Effector memory CD8-positive, alpha-beta T cell (primary cell): ENCODE measurements around the gene TGFBR1.

Source experiments
- ATAC-seq: fragments of 150-1000 bp; cut with Tn5 transposase; replicated peaks from 2 replicates; pipeline ENCODE4 v1.10.0; 2021; ENCODE audit warnings: mild to moderate bottlenecking, moderate library complexity
- DNase-seq, 3 experiments: peaks; one replicate each; pipeline ENCODE4 v3.0.0; 2021
- H3K27ac Mint-ChIP-seq, 2 donors: one replicate each; pipeline ENCODE4 v1.8.0; 2022; ENCODE audit warnings: mild to moderate bottlenecking in 2 of 2, mixed read lengths in 2 of 2, moderate library complexity in 2 of 2
- H3K27me3 Mint-ChIP-seq, 2 donors: one replicate each; pipeline ENCODE4 v1.8.0; 2022; ENCODE audit warnings: mixed read lengths in 2 of 2
- H3K36me3 Mint-ChIP-seq: one replicate; pipeline ENCODE4 v1.8.0; 2022; ENCODE audit warnings: mild to moderate bottlenecking, moderate library complexity, mixed read lengths; ENCODE audit not compliant: insufficient read depth
- H3K4me1 Mint-ChIP-seq, 2 donors: one replicate each; pipeline ENCODE4 v1.8.0; 2022; ENCODE audit warnings: low read depth in 2 of 2, mixed read lengths in 2 of 2
- H3K4me3 Mint-ChIP-seq, 2 donors: one replicate each; pipeline ENCODE4 v1.8.0; 2022; ENCODE audit warnings: mild to moderate bottlenecking in 2 of 2, mixed read lengths in 2 of 2, moderate library complexity in 2 of 2
- H3K9me3 Mint-ChIP-seq, 2 donors: one replicate each; pipeline ENCODE4 v1.8.0; 2022; ENCODE audit warnings: mixed read lengths in 2 of 2
- total RNA-seq, 9 experiments: gene quantifications; one replicate each; lab custom pipeline; 2026; lab: John Stamatoyannopoulos, UW

The TGFBR1 gene
- total RNA-seq = 41.0 to 85.1 (median 66.5) reads per million in 9 experiments

GRCh38 chr9:99104459-99105151, at the start of gene TGFBR1:
Gene TGFBR1, plus strand, starts transcription at chr9:99105113. Its CDS starts 93 bp downstream, at chr9:99105206.
- Mint-ChIP-seq H3K4me3 (peak within 1 kb of the TSS; percentile 82 to 86), H3K4me1 (peaks cover 55 to 66% of the 10 kb centered on the region in 2 donors), H3K27me3 (no peaks in the 10 kb centered on the region), H3K9me3 (no peaks in the 10 kb centered on the region), H3K27ac (peak within 1 kb of the TSS; percentile 87 to 95), H3K36me3 (peaks cover 13% of the 10 kb centered on the region)
- DNase-seq = peak; percentile 87 to 94 (median 89)
- ATAC-seq = peak; percentile 81

GRCh38 chr9:99055384-99055783, 49.5 kb upstream of the TGFBR1 start:
- Mint-ChIP-seq H3K4me1 (peaks cover 72 to 89% of the 10 kb centered on the region in 2 donors), H3K4me3 (peak overlapping the region; percentile 41 to 95), H3K36me3 (peaks cover 6% of the 10 kb centered on the region), H3K27me3 (no peaks in the 10 kb centered on the region), H3K27ac (peak overlapping the region; percentile 70 to 91), H3K9me3 (no peaks in the 10 kb centered on the region)
- DNase-seq (no peak), ATAC-seq (no peak)

- ATAC-seq = no peak
- no peaks in the 10 kb centered on the region for H3K9me3 Mint-ChIP-seq
- H3K36me3 Mint-ChIP-seq = peaks cover 6% of the 10 kb centered on the region
- peak overlapping the region; percentile 87 to 95 for H3K4me3 Mint-ChIP-seq
- H3K27me3 Mint-ChIP-seq = no peaks in the 10 kb centered on the region
- peak overlapping the region; percentile 70 to 94 for H3K27ac Mint-ChIP-seq
- H3K4me1 Mint-ChIP-seq = peaks cover 76 to 92% of the 10 kb centered on the region in 2 donors
- no peak for DNase-seq
These were observed 48.7 kb upstream of the TGFBR1 start for GRCh38 chr9:99056186-99056585.

- ATAC-seq = peak; percentile 63
- Mint-ChIP-seq H3K4me3 (peak overlapping the region; percentile 87 to 95), H3K9me3 (no peaks in the 10 kb centered on the region), H3K27me3 (no peaks in the 10 kb centered on the region), H3K4me1 (peaks cover 72 to 91% of the 10 kb centered on the region in 2 donors), H3K27ac (peak overlapping the region; percentile 70 to 94), H3K36me3 (peaks cover 6% of the 10 kb centered on the region)
- peak in 2 of 3 experiments; percentile 11 to 22 for DNase-seq
These were observed 47.8 kb upstream of the TGFBR1 start for GRCh38 chr9:99056886-99057664.

GRCh38 chr9:99057665-99058625, 47.0 kb upstream of the TGFBR1 start:
- Mint-ChIP-seq H3K9me3 (no peaks in the 10 kb centered on the region), H3K27ac (peak overlapping the region; percentile 70 to 94), H3K4me3 (peak overlapping the region; percentile 87 to 95), H3K4me1 (peaks cover 66 to 90% of the 10 kb centered on the region in 2 donors), H3K27me3 (no peaks in the 10 kb centered on the region), H3K36me3 (peaks cover 6% of the 10 kb centered on the region)
- DNase-seq (peak; percentile 63 to 71 (median 64)), ATAC-seq (peak; percentile 81)

GRCh38 chr9:99058964-99059921, 45.7 kb upstream of the TGFBR1 start:
- H3K4me3 Mint-ChIP-seq = peak overlapping the region; percentile 87 to 95
- H3K4me1 Mint-ChIP-seq = peaks cover 66 to 90% of the 10 kb centered on the region in 2 donors
- peak; percentile 39 for ATAC-seq
- H3K36me3 Mint-ChIP-seq = peaks cover 6% of the 10 kb centered on the region
- no peaks in the 10 kb centered on the region for H3K9me3 Mint-ChIP-seq
- H3K27ac Mint-ChIP-seq = peak overlapping the region; percentile 70 to 89
- peak in 1 of 3 experiments; percentile 4 for DNase-seq
- no peaks in the 10 kb centered on the region for H3K27me3 Mint-ChIP-seq

GRCh38 chr9:99060621-99061020, 44.3 kb upstream of the TGFBR1 start:
- no peaks in the 10 kb centered on the region for H3K27me3 Mint-ChIP-seq
- peaks cover 6% of the 10 kb centered on the region for H3K36me3 Mint-ChIP-seq
- ATAC-seq (no peak), DNase-seq (no peak)
- H3K9me3 Mint-ChIP-seq = no peaks in the 10 kb centered on the region
- H3K4me1 Mint-ChIP-seq = peaks cover 68 to 89% of the 10 kb centered on the region in 2 donors
- H3K27ac Mint-ChIP-seq = peak overlapping the region; percentile 19 to 51
- peak overlapping the region; percentile 8 to 39 for H3K4me3 Mint-ChIP-seq

- ATAC-seq = no peak
- Mint-ChIP-seq H3K4me3 (no peak overlapping the region), H3K27me3 (no peaks in the 10 kb centered on the region), H3K36me3 (peaks cover 6% of the 10 kb centered on the region), H3K27ac (peak overlapping the region in 1 of 2 donors; percentile 27), H3K4me1 (peaks cover 52 to 80% of the 10 kb centered on the region in 2 donors), H3K9me3 (no peaks in the 10 kb centered on the region)
- no peak for DNase-seq
These were observed 42.4 kb upstream of the TGFBR1 start for GRCh38 chr9:99062549-99062948.

GRCh38 chr9:99063522-99063921, 41.4 kb upstream of the TGFBR1 start:
- H3K36me3 Mint-ChIP-seq = no peaks in the 10 kb centered on the region
- H3K9me3 Mint-ChIP-seq = no peaks in the 10 kb centered on the region
- no peak overlapping the region for H3K4me3 Mint-ChIP-seq
- ATAC-seq (no peak), DNase-seq (no peak)
- H3K27ac Mint-ChIP-seq = no peak overlapping the region
- no peaks in the 10 kb centered on the region for H3K27me3 Mint-ChIP-seq
- H3K4me1 Mint-ChIP-seq = peaks cover 44 to 76% of the 10 kb centered on the region in 2 donors

GRCh38 chr9:99066571-99066970, 38.3 kb upstream of the TGFBR1 start:
- H3K27me3 Mint-ChIP-seq = no peaks in the 10 kb centered on the region
- H3K4me3 Mint-ChIP-seq = no peak overlapping the region
- H3K9me3 Mint-ChIP-seq = no peaks in the 10 kb centered on the region
- no peaks in the 10 kb centered on the region for H3K36me3 Mint-ChIP-seq
- ATAC-seq = no peak
- no peak for DNase-seq
- H3K27ac Mint-ChIP-seq = no peak overlapping the region
- H3K4me1 Mint-ChIP-seq = peaks cover 45 to 75% of the 10 kb centered on the region in 2 donors

- H3K9me3 Mint-ChIP-seq = no peaks in the 10 kb centered on the region
- no peaks in the 10 kb centered on the region for H3K36me3 Mint-ChIP-seq
- H3K27ac Mint-ChIP-seq = peak overlapping the region; percentile 0 to 45
- H3K4me1 Mint-ChIP-seq = peaks cover 41 to 66% of the 10 kb centered on the region in 2 donors
- no peaks in the 10 kb centered on the region for H3K27me3 Mint-ChIP-seq
- ATAC-seq (peak; percentile 22), DNase-seq (no peak)
- peak overlapping the region; percentile 1 to 40 for H3K4me3 Mint-ChIP-seq
These were observed 35.8 kb upstream of the TGFBR1 start for GRCh38 chr9:99069075-99069474.

- peak overlapping the region; percentile 0 to 45 for H3K27ac Mint-ChIP-seq
- DNase-seq = no peak
- H3K4me3 Mint-ChIP-seq = peak overlapping the region; percentile 1 to 40
- H3K4me1 Mint-ChIP-seq = peaks cover 39 to 65% of the 10 kb centered on the region in 2 donors
- H3K9me3 Mint-ChIP-seq = no peaks in the 10 kb centered on the region
- H3K36me3 Mint-ChIP-seq = no peaks in the 10 kb centered on the region
- ATAC-seq = no peak
- no peaks in the 10 kb centered on the region for H3K27me3 Mint-ChIP-seq
These were observed 35.4 kb upstream of the TGFBR1 start for GRCh38 chr9:99069546-99069945.
